Measurements from ENCODE around the gene ANKS3.

DNA sequence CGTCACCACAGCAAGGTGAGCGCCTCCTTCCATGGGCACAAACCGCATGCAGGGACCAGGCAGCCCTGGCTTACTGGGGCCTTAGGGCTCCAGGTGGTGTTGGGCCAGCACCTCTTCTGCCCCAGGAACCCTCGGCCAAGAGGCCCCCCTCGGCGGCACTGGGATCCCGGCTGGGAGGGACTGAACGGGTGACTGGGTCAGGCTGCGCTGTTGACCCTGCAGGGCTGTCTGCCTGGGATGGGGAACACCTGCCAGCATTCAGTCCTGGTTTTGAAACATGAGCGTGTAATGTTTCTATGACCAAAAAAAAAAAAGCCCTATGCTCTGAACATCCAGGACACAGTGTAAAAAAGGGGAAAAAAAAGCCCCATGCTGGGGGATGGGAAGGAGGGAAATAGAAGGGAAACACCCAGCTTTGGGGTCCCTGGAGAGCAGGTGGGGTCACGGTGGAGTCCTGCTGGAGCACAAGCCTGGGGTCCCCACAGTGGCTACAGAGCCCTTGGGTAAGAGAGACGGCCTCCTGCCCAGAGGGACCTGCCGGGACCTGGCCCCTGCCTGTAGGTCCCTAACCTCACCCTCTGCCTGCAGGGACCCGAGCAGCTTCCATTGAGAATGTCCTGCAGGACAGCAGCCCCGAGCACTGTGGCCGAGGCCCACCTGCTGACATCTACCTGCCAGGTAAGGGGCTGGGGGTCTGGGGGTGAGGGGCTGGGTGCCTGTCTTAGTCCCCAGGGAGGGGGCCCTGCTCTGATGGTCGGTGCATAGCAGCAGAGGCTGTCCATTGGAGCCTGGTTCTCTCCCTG, 50.6 kb downstream of the ANKS3 start:
- TF ChIP-seq CEBPB (IDR thresholded peaks at IDR 0.05): no peak
- TF ChIP-seq YY1 (IDR thresholded peaks at IDR 0.05; ENCODE audit: low read depth): no peak
- no peak for TF ChIP-seq RAD21 (IDR thresholded peaks at IDR 0.05; ENCODE audit: low read depth)
- no peak for TF ChIP-seq TAF1 (IDR thresholded peaks at IDR 0.05; ENCODE audit: low read depth)
- no peak for TF ChIP-seq REST (IDR thresholded peaks at IDR 0.05; ENCODE audit: low read depth)
